GM20431 (cell line): ENCODE results near the gene LRRC32.

Source experiments
- in situ Hi-C: fragments of 300-500 bp; cut with MseI, MboI; formaldehyde crosslinking; loops from one replicate; pipeline ENCODE4 v1.15.0; 2020; ENCODE audit warnings: low sequenced_read_pairs; ENCODE audit not compliant: unreplicated experiment

The LRRC32 gene

DNA sequence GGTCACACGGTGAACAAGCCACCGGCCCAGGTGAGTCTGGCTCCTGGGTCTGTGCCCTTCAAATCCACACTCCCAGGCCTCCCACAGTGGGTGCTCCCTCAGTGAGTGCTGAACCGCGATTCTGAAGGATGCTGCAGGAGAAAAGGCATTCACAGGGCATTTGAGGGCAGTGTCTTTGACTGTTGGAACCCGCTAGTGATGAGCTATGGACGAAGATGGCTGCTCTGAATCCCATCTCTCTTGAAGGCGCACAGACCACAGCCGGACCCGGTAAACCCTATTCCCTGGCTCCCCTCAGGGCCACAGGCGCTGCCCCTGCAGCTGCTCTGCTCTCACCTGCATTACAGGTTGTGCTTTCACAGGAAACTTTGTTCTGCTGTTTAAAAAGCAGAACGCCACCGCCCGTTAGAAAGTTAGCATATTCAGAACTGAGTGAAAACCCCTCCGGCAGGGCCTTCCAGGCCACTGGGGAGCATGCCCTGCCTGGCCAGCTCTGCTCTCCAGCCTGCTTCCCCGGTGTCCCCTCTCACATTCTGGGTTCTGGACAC lies 3.2 kb downstream of the LRRC32 start:
- in situ Hi-C loops = no loop called here

DNA sequence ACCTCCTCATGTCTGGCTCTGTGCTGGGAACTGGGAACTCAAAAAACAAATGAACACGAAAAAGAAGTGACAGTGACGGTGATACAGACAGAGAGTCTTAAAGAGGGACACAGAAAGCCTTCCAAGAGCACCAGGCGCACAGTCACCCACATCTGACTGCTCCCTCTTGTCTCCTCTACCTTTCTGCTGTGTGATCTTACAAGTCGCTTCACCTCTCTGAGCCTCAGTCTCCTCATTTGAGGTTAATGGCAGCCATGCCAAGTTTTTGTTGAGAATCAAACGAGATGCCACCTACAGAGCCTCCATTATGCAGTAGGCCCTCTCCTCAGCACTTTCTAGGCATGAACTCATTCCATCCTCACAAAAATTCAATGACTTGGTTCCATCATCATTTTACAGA lies 3.7 kb downstream of the LRRC32 start:
- in situ Hi-C loops = no loop called here

DNA sequence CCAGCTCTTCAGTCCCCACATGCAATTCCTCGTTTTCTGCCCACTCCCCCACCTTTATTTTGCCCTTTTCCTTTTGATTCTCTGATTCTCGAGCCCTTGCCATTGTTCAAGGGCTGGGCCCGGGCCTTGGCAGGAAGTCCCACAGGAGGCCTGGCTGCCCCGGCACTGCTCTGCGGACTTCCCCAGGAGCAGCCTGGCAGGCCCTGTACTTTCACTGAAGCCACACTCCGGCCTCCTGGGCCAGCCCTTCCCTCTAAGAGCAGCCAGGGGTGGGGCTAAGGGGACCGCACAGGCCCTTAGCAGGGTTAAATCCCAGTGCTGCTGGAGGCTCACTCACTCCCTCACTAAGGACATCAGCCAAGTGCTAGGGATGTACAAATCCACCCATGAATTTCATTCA lies 4.1 kb downstream of the LRRC32 start:
- in situ Hi-C loops = no loop called here

DNA sequence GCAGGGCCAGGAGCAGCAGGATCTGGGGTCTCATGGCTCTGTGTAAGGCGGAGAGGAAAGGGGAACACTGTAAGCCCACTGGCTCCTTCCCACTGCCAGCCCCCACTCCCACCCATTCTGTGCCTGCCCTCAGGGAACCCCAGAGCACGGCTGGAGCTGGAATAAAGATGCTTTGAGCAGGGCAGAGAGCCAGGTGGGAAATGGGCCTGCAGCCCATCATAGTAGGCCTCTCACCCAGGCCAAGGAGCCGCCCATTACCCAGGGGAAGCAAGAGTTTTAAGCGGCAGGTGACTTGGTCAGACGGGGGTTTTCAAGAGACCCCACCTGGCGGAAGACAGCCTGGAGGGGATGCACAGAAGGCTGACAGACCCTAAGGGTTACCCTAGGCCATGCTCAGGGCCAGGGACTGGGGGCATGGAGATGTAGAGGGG lies 4.6 kb downstream of the LRRC32 start:
- in situ Hi-C loops = no loop called here

DNA sequence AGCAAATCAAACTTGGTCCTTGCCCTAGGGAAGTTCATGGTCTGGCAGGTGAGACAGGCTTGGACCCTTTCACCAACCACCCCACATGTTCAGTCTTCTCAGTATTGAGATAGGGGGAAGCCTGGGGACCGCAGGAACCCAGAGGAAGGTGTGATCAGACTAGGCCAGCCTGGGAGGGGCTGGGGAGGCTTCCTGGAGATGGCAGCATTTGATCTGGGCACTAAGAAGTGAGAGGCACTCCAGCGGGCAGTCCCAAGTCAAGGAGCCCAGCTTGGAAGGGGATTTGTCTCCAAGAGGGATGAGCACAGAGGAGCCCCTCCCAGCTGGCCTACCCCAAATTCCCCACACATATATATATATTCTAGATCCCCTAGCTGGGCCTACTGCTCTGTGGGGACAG lies 5.4 kb downstream of the LRRC32 start:
- in situ Hi-C loops = no loop called here

DNA sequence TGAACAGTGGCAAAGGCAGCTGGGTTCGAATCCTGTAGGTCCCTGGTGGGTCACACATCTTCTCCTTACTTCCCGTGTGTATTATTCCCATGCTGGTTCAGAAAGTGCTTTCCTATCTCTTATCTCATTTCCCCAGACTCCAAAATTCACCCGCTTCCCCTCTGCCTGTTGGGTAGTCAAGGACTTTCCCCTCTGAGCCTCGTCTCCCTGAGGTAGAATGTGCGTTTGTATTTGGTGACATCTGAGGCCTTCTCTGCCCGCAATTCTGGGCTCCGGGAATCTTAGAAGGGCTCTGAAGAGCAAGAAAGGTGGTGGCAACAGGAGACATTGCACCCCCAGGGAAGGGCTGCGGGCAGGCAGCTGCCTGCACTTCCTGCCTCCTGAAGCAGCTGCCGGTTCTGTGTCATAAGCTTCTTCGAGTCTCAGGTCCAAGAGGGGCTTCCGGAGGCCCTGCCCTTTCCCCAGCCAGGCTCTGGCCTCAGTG lies 5.9 kb downstream of the LRRC32 start:
- in situ Hi-C loops = no loop called here

DNA sequence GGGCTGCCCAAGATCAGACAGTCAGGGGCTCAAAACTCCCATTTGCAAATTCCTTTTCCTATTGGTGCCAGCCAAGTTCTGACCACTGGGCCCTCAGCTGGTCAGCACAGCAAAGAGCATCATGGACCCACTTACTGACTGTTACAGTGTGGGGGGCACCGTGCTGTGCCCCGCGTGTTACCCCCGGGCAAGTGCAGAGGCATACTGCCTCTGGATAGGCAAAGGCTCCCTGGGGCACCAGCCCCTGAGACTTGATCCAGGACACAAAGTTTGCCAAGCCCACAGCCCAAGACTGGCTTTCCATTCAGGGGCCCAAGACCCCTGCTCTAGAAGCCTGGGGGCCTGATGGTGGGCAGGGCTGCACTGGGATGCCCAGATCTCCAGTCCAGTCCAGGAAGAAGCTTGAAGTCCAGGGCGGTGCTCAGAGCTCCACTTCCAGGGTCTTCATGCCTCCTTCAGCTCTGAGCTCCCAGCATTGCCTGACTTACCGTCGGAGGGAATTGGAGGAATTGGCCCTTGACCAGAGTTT lies 6.6 kb downstream of the LRRC32 start:
- in situ Hi-C loops = no loop called here

DNA sequence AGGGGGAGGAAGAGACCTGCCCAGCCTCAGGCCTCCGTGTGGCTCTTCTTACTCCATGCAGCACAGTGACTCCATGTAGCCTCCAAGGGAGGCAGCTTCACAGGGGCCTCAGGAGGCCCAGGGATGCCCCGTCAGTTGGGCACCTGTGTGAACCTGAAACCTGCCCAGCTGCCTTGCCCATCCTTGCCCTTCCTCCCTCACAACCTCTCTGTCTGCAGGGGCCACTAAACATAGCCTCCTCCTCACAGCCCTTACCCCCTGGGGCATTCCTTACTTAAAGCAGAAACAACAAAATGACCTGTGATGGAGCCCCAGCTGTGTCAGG lies 7.1 kb downstream of the LRRC32 start:
- in situ Hi-C loops = no loop called here

DNA sequence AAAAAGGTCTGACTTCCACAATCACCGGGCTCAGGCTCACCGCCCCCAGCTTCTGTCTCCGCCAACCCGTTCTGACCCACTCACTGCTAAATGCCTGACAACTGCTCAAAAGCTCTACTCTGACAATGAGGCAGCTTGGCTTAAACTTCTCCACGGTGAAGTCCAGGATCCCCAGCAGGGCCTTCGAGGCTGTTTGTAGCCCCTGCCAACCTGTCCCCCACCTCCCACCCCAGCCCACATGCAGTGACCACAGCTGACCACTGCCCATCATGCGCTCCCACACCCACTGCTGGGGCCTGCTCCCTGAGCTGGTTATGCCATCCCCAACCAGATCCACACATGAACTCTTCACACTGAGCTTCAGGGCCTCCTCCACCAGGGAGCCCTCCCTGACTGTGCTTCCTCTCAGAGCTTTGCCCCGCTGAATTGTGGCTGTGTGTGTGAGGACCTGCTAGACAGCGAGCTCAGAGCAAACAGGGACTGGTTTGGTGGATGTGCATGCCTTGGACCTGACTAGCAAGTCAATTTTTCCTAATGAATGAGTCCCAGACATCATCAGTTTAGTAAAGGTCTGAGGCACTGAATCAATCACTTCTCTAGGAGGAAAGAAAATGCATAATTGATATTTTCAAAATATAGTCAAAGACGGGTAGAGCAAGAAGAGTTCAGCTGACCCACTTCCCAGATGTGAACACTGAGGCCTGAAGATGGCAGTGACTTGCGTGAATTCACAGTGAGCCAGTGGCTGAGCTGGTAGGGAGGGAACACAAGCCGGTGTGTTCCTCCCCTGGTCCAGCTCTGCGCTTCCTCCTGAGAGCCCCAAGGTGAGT lies 7.7 kb downstream of the LRRC32 start:
- in situ Hi-C loops = no loop called here

DNA sequence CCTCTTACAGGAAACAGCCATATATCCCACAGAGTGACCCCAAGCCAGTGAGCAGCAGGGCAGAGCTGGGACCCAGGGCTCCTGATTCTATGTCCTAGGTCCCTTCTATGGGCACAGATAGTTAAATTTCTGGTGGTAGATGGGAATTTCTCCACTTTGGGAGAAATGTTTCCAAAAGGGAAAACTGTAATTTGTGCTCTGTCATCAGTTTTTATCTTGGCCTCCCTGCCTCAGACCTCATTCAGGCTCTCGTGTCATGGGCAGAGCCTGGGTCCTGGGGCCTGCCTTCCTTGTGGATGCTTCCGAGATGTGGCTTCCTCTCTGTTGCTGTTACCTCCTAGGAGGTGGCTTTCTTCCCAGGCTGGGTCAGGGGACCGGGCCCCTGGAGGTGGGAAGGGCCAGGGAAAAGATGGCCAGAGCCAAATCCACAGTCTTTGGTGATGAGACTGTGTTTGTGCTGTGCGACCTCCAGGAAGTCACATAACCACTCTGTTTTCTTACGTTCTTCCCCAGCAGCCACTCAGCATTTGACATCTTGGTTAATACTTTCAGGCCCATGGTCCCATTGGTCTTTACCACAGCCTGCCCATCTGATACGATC lies 8.6 kb downstream of the LRRC32 start:
- in situ Hi-C loops = no loop called here

DNA sequence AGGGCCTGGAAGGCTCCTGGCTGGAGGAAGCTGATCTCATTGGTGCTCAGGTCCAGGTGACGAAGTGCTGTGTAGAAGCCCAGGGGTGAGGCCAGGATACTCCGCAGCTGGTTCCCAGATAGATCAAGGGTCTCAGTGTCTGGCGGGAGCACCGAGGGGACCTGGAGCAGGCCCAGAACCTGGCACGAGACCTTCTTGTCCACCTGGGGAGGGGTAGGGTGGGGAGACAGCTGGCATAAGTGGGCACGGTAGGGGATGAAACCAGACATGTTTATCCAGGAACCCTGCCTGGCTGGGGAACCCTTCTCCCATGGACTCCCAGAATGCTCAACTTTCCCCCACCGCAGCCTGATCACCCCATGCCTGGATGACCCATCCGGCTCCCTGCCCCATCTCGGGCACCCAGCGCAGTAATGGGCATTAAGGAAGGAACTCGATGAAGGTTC lies 9.2 kb downstream of the LRRC32 start:
- in situ Hi-C loops = no loop called here

DNA sequence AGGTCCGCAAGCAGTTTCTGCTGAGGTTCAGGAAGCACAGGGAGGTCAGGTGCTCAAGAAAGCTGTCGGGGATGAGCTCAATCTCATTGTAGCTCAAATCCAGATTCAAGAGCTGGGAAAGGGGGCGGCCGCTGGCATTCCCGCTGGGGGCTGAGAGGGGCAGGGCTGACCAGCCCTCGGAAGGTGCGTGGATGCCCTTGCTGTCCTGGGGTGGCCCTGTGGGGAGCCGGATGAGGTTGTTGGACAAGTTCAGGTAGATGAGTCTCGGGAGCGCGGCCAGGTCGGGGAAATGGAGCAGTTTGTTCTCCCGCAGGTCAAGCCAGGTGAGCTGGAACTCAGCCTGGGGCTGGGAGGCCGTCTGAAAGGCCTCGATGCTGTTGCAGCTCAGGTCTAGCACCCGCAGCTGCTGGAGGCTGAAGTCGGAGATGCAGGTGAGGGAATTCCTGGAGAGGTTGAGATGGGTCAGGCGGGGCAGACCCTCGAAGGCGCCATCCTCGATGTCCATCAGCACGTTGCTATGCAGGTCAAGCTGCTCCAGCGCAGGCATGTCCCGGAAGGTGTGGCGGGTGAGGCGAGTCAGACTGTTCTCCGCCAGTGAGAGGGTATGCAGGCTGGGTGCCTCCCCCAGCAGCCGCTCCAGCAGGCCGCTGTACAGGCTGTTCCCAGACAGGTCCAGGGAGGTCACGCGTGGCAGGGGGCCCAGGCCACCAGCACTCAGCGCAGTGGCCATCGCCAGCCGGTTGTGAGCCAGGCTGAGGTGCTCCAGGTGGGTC lies 9.8 kb downstream of the LRRC32 start:
- in situ Hi-C loops = no loop called here

DNA sequence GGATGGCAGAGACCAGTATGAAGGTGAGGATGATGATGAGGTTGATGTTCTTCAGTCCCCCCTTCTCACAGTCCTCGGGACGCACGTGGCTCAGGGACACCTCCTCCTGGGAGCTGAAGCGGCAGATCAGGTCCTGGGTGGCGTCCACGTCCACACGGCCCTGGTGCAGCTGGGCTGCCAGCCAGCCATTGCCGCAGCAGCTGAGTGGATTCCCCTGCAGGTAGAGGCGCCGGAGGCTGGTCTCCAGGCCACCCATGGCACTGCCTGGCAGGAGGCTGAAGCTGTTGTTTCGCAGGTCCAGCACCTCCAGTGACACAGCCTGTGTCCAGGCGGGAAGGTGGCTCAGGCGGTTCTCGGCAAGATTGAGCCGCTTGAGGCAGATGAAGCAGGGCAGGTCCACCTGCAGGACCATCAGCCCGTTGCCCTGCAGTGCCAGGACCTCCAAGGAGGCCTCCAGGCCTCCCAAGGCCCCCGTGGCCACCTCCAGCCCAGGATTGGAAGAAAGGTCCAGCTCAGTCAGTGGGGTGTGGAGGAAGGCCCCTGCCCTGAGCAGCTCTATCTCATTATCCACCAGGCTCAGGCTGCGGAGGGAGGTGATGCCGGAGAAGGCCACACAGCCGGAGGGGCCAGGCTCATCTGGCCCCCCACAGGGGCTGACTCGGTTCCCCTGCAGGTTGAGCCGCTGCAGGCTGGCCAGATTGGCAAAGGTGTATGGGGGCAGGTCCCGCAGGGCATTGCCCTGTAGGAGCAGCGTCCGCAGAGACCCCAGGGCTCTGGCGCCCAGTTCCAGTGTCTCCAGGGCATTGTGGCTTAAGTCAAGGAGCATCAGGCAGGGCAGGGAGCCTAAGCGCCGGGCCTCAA lies 10.6 kb downstream of the LRRC32 start:
- in situ Hi-C loops = no loop called here

DNA sequence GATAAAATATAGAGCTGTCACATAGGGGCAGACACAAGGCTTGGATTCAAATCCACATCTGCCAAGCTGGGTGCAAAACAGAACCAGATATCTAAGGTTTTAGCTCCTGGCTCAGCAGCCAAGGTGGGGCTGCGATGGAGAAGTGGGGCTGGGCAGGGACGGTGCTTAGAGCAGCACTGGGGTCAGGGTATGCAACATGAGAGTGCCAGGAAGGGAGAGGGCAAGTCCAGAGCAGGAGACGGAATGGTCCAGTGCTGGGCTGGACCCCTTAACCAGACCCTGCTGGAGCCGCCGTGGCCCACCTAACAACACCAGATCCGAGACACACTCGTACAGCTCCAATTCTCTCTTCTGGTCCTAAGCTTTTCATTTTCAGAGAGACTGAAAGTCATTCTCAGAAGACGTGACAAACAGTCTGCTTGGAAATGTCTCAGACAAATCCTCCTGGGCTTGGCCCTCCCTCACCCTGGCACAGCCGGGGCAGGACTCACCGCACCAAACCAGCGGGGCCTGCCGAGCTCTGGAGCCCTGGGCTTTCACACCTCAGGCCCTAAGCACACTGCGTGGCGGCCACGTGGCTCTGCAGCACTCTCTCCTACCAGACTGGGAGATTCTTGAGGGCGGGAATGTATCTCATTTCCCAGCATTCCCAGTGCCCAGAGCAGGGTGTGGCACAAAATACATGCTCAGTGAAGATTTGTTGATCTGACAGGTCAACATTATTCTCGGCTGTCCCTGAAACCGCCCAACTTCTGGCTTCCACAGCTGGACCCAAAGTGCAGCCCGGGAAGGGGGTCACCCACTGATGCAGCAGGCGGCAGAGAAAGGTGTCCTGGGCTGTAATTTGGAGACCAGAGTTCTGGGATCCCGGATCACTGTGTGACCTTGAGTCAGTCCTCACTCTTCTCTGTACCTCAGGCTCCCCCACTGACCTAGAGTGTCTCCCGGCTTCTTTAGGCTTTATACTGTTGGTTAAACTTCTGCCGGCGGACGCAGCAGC lies 11.6 kb downstream of the LRRC32 start:
- in situ Hi-C loops = no loop called here

DNA sequence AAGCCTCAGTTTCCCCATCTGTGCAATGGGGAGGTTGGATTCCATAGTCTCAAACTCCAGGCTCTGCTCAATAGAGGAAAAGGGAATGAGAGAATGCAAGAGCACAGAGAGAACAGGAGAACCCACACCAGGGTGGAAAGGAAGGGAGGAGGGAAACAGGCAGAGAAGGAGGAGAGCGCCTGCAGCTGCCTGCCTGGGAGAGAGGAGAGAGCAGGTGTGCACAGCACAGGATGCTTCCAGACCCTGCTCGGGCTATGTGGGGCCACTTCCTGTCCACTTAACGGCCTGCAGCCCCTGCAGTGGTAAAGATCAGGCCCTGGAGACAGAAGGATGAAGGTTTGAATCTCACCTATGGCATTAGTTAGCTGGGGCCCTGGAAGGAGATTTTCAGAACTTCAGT lies 12.3 kb downstream of the LRRC32 start:
- in situ Hi-C loops = no loop called here

DNA sequence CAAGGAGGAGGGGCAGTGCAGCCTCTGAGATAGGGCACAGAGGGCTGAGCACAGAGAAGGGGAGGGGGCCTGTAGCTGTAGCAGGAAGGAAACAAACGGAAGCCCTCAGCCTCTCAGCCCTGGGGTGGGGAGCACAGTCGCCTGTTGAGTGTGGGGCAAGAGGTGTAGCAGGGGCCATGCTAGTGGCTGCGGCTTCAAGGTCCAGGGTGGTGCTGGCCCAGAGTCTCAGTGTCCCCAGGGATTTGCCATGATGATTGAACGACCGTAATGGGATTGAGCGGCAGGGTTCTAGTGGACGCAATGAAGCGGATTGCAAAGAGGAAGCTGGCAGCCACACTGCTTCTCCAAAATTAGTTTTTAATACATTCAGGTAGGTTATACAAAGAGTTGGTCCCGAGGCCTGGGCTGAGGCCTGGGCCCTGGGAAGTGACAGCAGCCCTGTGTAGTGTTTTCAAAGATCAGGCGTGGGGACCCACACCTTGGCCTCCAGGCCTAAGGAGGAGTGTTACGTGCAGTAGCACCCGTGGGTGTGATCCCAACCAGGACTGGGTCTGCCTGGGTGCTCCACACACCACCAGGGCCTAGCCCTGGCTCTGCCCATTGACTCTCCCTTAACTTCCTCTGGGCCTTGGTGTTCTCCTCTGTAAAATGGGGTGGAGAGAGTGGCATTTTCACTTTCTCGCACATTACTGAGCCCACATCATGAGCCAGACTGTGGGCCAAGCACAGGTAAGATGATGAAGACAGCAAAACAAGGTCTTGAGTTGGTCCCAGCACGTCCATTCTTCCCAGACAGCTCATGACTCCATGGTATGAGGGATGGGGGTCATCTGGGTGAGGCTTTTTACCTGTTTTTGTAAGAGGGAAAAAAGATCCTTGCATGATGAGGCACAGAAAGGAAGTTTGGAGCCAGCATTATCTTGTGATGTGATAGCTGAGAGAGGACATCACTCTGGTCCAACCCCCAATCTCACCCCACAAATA lies 13.1 kb downstream of the LRRC32 start:
- in situ Hi-C loops = no loop called here

DNA sequence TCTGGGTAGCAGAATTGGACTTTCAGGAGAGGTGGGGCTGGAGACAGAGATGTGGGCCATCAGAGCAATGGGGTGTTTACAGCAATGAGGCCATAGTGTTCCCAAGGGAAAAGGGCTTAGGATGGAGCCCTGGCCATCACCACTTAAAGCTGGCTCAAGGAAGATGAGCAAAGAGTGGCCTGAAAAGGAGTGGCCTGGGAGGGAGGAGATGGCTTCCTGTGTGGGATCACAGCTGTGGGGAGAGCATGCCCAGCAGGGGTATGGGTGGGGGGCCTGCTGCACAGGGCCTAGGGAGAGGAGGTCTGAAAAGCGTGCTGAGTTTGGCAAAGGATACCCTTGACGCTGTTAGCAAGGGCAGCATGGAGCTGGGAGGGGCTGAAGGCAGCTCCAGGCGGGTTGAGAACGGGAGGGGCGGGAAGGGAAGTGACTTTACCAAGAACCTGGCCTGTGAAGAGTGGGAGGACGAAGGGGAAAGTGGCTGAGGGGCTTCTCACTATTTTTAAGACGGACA lies 13.9 kb downstream of the LRRC32 start:
- in situ Hi-C loops = no loop called here
